ENCODE measurements around the gene MBNL1. TPM values are rescaled to one million over a fixed set of nuclear protein-coding genes. Genes with fewer than 3 reads are reported as not detected.
"Not testable (repeated sequence)": the region's sequence is repeated elsewhere in the genome, so short reads cannot be mapped to it uniquely, and the experiment has no call there.

The MBNL1 gene
- total RNA-seq, 4 donors from 2014 or later: 258 to 478 (median 320) TPM

- TF ChIP-seq POLR2AphosphoS5 (IDR thresholded peaks at IDR 0.05) (no peak), CTCF (IDR thresholded peaks at IDR 0.05) (no peak), EP300 (IDR thresholded peaks at IDR 0.05) (no peak), POLR2A (IDR thresholded peaks at IDR 0.05) (no peak)
- DNase-seq (ENCODE audit: low spot score in 2 of 2): no peak
- peaks cover 6% of the 10 kb centered on the region for H3K36me3 ChIP-seq
These were observed 123.6 kb downstream of the MBNL1 start for GRCh38 chr3:152392272-152392880.

GRCh38 chr3:152394246-152394645 lies 125.5 kb downstream of the MBNL1 start:
- no peak overlapping the region for H3K27ac ChIP-seq
- TF ChIP-seq CTCF (IDR thresholded peaks at IDR 0.05) (no peak), POLR2A (IDR thresholded peaks at IDR 0.05) (no peak)
- no peak for DNase-seq (ENCODE audit: low spot score in 2 of 2)
- H3K4me3 ChIP-seq: no peak overlapping the region
- no peaks in the 10 kb centered on the region for H3K27me3 ChIP-seq
- WGBS: 87% methylated on average over 1 of the region's 1 CpG
- peaks cover 6% of the 10 kb centered on the region for H3K36me3 ChIP-seq
- H3K9me3 ChIP-seq: no peaks in the 10 kb centered on the region
- H3K4me1 ChIP-seq: peaks cover 56% of the 10 kb centered on the region

More at GRCh38 chr3:152392272-152392880, 123.6 kb downstream of the MBNL1 start:
- Histone ChIP-seq H3K4me1 (peaks cover 60% of the 10 kb centered on the region), H3K27me3 (no peaks in the 10 kb centered on the region), H3K4me3 (no peak overlapping the region), H3K9me3 (no peaks in the 10 kb centered on the region), H3K27ac (no peak overlapping the region)
- 48% methylated on average over 1 of the region's 1 CpG for WGBS

- Histone ChIP-seq H3K27ac (no peak overlapping the region), H3K4me1 (peaks cover 67% of the 10 kb centered on the region), H3K36me3 (peaks cover 3% of the 10 kb centered on the region), H3K27me3 (no peaks in the 10 kb centered on the region), H3K9me3 (no peaks in the 10 kb centered on the region), H3K4me3 (no peak overlapping the region)
- DNase-seq (ENCODE audit: low spot score in 2 of 2): no peak
- WGBS: 93% methylated on average over 4 of the region's 4 CpGs
- TF ChIP-seq POLR2AphosphoS5 (IDR thresholded peaks at IDR 0.05): no peak
- no peak for TF ChIP-seq EP300 (IDR thresholded peaks at IDR 0.05)
- no peak for TF ChIP-seq POLR2A (IDR thresholded peaks at IDR 0.05)
- no peak for TF ChIP-seq CTCF (IDR thresholded peaks at IDR 0.05)
These were observed 127.0 kb downstream of the MBNL1 start for GRCh38 chr3:152395764-152396163.

DNA sequence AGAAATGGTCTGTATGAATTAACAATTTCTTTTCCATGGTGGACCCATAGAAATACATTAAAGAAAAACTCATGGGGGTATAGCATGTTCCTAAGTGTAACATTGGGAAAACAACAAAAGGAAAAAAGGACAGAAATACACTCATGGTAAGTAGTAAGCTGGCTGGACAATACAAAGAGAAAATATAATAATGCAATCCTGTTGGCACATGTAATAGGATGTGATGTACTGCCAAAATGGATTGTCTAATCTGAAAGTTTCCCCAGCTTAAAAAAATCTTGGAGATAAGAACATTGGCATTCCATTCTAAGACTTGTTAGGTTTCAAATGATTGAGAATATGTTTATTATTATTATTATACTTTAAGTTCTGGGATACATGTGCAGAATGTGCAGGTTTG lies 128.1 kb downstream of the MBNL1 start:
- Histone ChIP-seq H3K27ac (no peak overlapping the region), H3K4me3 (no peak overlapping the region), H3K36me3 (no peaks in the 10 kb centered on the region), H3K4me1 (peaks cover 67% of the 10 kb centered on the region), H3K9me3 (no peaks in the 10 kb centered on the region), H3K27me3 (no peaks in the 10 kb centered on the region)
- no peak for DNase-seq (ENCODE audit: low spot score in 2 of 2)
- no peak for TF ChIP-seq POLR2AphosphoS5 (IDR thresholded peaks at IDR 0.05)
- TF ChIP-seq EP300 (IDR thresholded peaks at IDR 0.05): no peak
- no peak for TF ChIP-seq POLR2A (IDR thresholded peaks at IDR 0.05)
- TF ChIP-seq CTCF (IDR thresholded peaks at IDR 0.05): no peak

DNA sequence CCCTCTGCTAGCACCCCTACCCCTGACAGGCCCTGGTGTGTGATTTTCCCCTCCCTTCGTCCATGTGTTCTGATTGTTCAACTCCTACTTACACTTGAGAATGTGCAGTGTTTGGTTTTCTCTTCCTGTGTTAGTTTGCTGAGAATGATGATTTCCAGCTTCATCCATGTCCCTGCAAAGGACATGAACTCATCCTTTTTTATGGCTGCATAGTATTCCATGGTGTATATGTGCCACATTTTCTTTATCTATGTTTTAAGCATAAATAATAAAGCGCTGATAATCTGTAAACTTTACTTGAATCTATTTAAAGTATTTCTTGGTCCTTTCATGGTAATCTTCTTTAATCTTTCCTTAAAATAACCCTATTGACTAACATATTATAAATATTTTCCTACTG lies 128.6 kb downstream of the MBNL1 start:
- H3K27ac ChIP-seq; DNase-seq (ENCODE audit: low spot score in 2 of 2); H3K4me3 ChIP-seq; H3K36me3 ChIP-seq; H3K27me3 ChIP-seq; H3K9me3 ChIP-seq: not testable (repeated sequence)
- WGBS: 99% methylated on average over 2 of the region's 2 CpGs
- peaks cover 66% of the 10 kb centered on the region for H3K4me1 ChIP-seq

- Histone ChIP-seq H3K4me3 (no peak overlapping the region), H3K27me3 (no peaks in the 10 kb centered on the region), H3K9me3 (no peaks in the 10 kb centered on the region), H3K4me1 (peaks cover 71% of the 10 kb centered on the region), H3K27ac (no peak overlapping the region), H3K36me3 (no peaks in the 10 kb centered on the region)
- DNase-seq (ENCODE audit: low spot score in 2 of 2): no peak
- TF ChIP-seq EP300 (IDR thresholded peaks at IDR 0.05) (no peak), POLR2AphosphoS5 (IDR thresholded peaks at IDR 0.05) (no peak), CTCF (IDR thresholded peaks at IDR 0.05) (no peak), POLR2A (IDR thresholded peaks at IDR 0.05) (no peak)
These were observed 129.8 kb downstream of the MBNL1 start for GRCh38 chr3:152398495-152398894.
